GM23248 (cell line): Measurements from ENCODE around the gene CLK2. TPM values are rescaled to one million over a fixed set of nuclear protein-coding genes. Genes with fewer than 3 reads are reported as not detected.
"Not testable (repeated sequence)": the region's sequence is repeated elsewhere in the genome, so short reads cannot be mapped to it uniquely, and the experiment has no call there.

Experiments
- DNase-seq: peaks from one replicate; pipeline ENCODE4 v3.0.0-alpha.2; 2015
- H2AFZ ChIP-seq: fragments of 200-600 bp; sonication (generic); 2 replicates; pipeline ENCODE4 v1.6.1; 2016; ENCODE audit warnings: antibody characterized with exemption
- H3F3A ChIP-seq: fragments of 200-600 bp; sonication (generic); 2 replicates; pipeline ENCODE4 v1.6.1; 2016; ENCODE audit warnings: mild to moderate bottlenecking, antibody characterized with exemption, mixed run types; ENCODE audit not compliant: insufficient read depth
- H3K27ac ChIP-seq: fragments of 200-600 bp; sonication (generic); 2 replicates; pipeline ENCODE4 v1.5.1; 2016; ENCODE audit warnings: mild to moderate bottlenecking
- H3K27me3 ChIP-seq: fragments of 200-600 bp; sonication (generic); replicated peaks from 2 replicates; pipeline ENCODE4 v1.6.1; 2016; ENCODE audit warnings: mild to moderate bottlenecking; ENCODE audit not compliant: insufficient read depth
- H3K36me3 ChIP-seq: fragments of 200-600 bp; sonication (generic); 2 replicates; pipeline ENCODE4 v1.6.1; 2016; ENCODE audit warnings: low read depth, mild to moderate bottlenecking
- H3K4me1 ChIP-seq: fragments of 200-600 bp; sonication (generic); 2 replicates; pipeline ENCODE4 v1.6.1; 2016; ENCODE audit warnings: mild to moderate bottlenecking; ENCODE audit not compliant: insufficient read depth
- H3K4me2 ChIP-seq: fragments of 200-600 bp; sonication (generic); one replicate; pipeline ENCODE4 v1.6.1; 2016; ENCODE audit warnings: mild to moderate bottlenecking; ENCODE audit not compliant: unreplicated experiment
- H3K4me3 ChIP-seq: fragments of 200-600 bp; sonication (generic); 2 replicates; pipeline ENCODE4 v1.5.1; 2016; ENCODE audit warnings: mild to moderate bottlenecking
- H3K79me2 ChIP-seq: fragments of 200-600 bp; sonication (generic); 2 replicates; pipeline ENCODE4 v1.6.1; 2016; ENCODE audit warnings: mild to moderate bottlenecking; ENCODE audit not compliant: insufficient read depth
- H3K9ac ChIP-seq: fragments of 200-600 bp; sonication (generic); 2 replicates; pipeline ENCODE4 v1.6.1; 2016; ENCODE audit warnings: mild to moderate bottlenecking
- H3K9me2 ChIP-seq: fragments of 200-600 bp; sonication (generic); 2 replicates; pipeline ENCODE4 v1.6.1; 2016; ENCODE audit warnings: mixed run types, mild to moderate bottlenecking, moderate library complexity; ENCODE audit not compliant: insufficient read depth
- H3K9me3 ChIP-seq: fragments of 200-600 bp; sonication (generic); one replicate; pipeline ENCODE4 v1.6.1; 2017; ENCODE audit warnings: low read depth
- H4K20me1 ChIP-seq: fragments of 200-600 bp; sonication (generic); 2 replicates; pipeline ENCODE4 v1.6.0; 2016; ENCODE audit not compliant: insufficient read depth
- EZH2 ChIP-seq: fragments of 200-600 bp; sonication (generic); IDR thresholded peaks from 2 replicates; pipeline ENCODE4 v1.6.1; 2018; ENCODE audit warnings: antibody characterized with exemption, mild to moderate bottlenecking; ENCODE audit not compliant: insufficient read depth, poor library complexity, severe bottlenecking
- EZH2phosphoT487 ChIP-seq: fragments of 200-600 bp; sonication (generic); IDR thresholded peaks from 2 replicates; pipeline ENCODE4 v1.6.1; 2018; ENCODE audit warnings: antibody characterized with exemption, moderate library complexity, mild to moderate bottlenecking, low read depth; ENCODE audit not compliant: insufficient read depth
- WGBS, 2 experiments: methylation state at CpG; one replicate each; pipeline ENCODE4 v1.1.6; 2015 to 2017; ENCODE audit warnings: low lambda C conversion rate in 2 of 2, low coverage in 1 of 2; ENCODE audit errors: missing lambda C conversion rate in 2 of 2; 5-methylcytosine and 5-hydroxymethylcytosine counted together
- in situ Hi-C: fragments of 300-500 bp; cut with MboI; formaldehyde crosslinking; loops from 2 replicates; pipeline ENCODE4 v1.15.0; 2020
- polyA plus RNA-seq: library from polyadenylated mRNA; unstranded; fragments of >200 nt; fragmentation: Nextera tagmentation; extraction: Ambion mirVana; gene quantifications from 2 replicates; pipeline ENCODE4 v1.2.1, GENCODE V29; 2016
- total RNA-seq: library from RNA; depleted of rRNA; stranded (reverse); fragments of >200 nt; shearing (Covaris generic); gene quantifications from 2 replicates; pipeline ENCODE4 v1.2.3, GENCODE V29; 2014

Gene CLK2
- total and polyA plus RNA-seq, 2 experiments from 2014 or later: 10.4 to 16.8 TPM

- in situ Hi-C loops: no loop called here
- Histone ChIP-seq H3K27me3 (no peaks in the 10 kb centered on the region), H3K4me1 (peaks cover 44% of the 10 kb centered on the region), H3K9ac (peak overlapping the region; percentile 76), H3K9me2 (no peaks in the 10 kb centered on the region), H3K36me3 (no peaks in the 10 kb centered on the region), H3K9me3 (no peaks in the 10 kb centered on the region), H3K4me2 (peak overlapping the region; percentile 81), H3K4me3 (peak overlapping the region; percentile 91), H3F3A (peaks cover 29% of the 10 kb centered on the region), H2AFZ (peak overlapping the region; percentile 91), H3K79me2 (peaks cover 27% of the 10 kb centered on the region), H4K20me1 (no peaks in the 10 kb centered on the region), H3K27ac (peak overlapping the region; percentile 58)
- no peak for DNase-seq
- 54 to 58% methylated on average over 9 of the region's 9 CpGs for WGBS, 2 experiments
- TF ChIP-seq EZH2 (no peak), EZH2phosphoT487 (no peak)
Measured at GRCh38 chr1:155228096-155228427, 45.2 kb downstream of the CLK2 start.

- H2AFZ ChIP-seq: peak overlapping the region; percentile 91
- no peaks in the 10 kb centered on the region for H4K20me1 ChIP-seq
- H3K4me2 ChIP-seq: peak overlapping the region; percentile 93
- peaks cover 29% of the 10 kb centered on the region for H3F3A ChIP-seq
- H3K9ac ChIP-seq: peak overlapping the region; percentile 89
- H3K9me3 ChIP-seq: no peaks in the 10 kb centered on the region
- H3K4me1 ChIP-seq: peaks cover 42% of the 10 kb centered on the region
- TF ChIP-seq EZH2 (no peak), EZH2phosphoT487 (no peak)
- peak; percentile 99 for DNase-seq
- H3K27ac ChIP-seq: peak overlapping the region; percentile 84
- H3K79me2 ChIP-seq: peaks cover 29% of the 10 kb centered on the region
- peak overlapping the region; percentile 91 for H3K4me3 ChIP-seq
- in situ Hi-C loops: no loop called here
- no peaks in the 10 kb centered on the region for H3K27me3 ChIP-seq
- H3K36me3 ChIP-seq: no peaks in the 10 kb centered on the region
- H3K9me2 ChIP-seq: no peaks in the 10 kb centered on the region
- WGBS, 2 experiments: 2 to 4% methylated on average over 35 to 42 of the region's 42 CpGs
Measured at GRCh38 chr1:155227261-155228095, 45.8 kb downstream of the CLK2 start.

- Histone ChIP-seq H3K9ac (peak overlapping the region; percentile 89), H3K9me3 (no peaks in the 10 kb centered on the region), H3K79me2 (peaks cover 29% of the 10 kb centered on the region), H2AFZ (peak overlapping the region; percentile 85), H3K4me2 (peak overlapping the region; percentile 93), H3K9me2 (no peaks in the 10 kb centered on the region), H3K4me3 (peak overlapping the region; percentile 91), H3K27ac (peak overlapping the region; percentile 84), H3K4me1 (peaks cover 36% of the 10 kb centered on the region), H3K27me3 (no peaks in the 10 kb centered on the region), H4K20me1 (no peaks in the 10 kb centered on the region), H3K36me3 (no peaks in the 10 kb centered on the region), H3F3A (peaks cover 29% of the 10 kb centered on the region)
- WGBS, 2 experiments: 0 to 1% methylated on average over 19 of the region's 19 CpGs
- peak; percentile 77 for DNase-seq
- TF ChIP-seq EZH2phosphoT487 (no peak), EZH2 (no peak)
- in situ Hi-C loops: no loop called here
Measured at GRCh38 chr1:155226910-155227260, 46.4 kb downstream of the CLK2 start.

- H3K4me1 ChIP-seq: peaks cover 30% of the 10 kb centered on the region
- no peak for TF ChIP-seq EZH2phosphoT487
- no peak for TF ChIP-seq EZH2
- H3K27me3 ChIP-seq: no peaks in the 10 kb centered on the region
- in situ Hi-C loops: no loop called here
- no peaks in the 10 kb centered on the region for H3K36me3 ChIP-seq
- DNase-seq: peak; percentile 84
- peaks cover 29% of the 10 kb centered on the region for H3F3A ChIP-seq
- peak overlapping the region; percentile 93 for H3K4me2 ChIP-seq
- peak overlapping the region; percentile 91 for H3K4me3 ChIP-seq
- WGBS, 2 experiments: 1 to 3% methylated on average over 7 of the region's 7 CpGs
- peak overlapping the region; percentile 89 for H3K9ac ChIP-seq
- no peaks in the 10 kb centered on the region for H4K20me1 ChIP-seq
- no peaks in the 10 kb centered on the region for H3K9me2 ChIP-seq
- H3K79me2 ChIP-seq: peaks cover 29% of the 10 kb centered on the region
- peak overlapping the region; percentile 85 for H2AFZ ChIP-seq
- H3K9me3 ChIP-seq: no peaks in the 10 kb centered on the region
- H3K27ac ChIP-seq: peak overlapping the region; percentile 84
Measured at GRCh38 chr1:155226188-155226909, 47.0 kb downstream of the CLK2 start.

GRCh38 chr1:155225404-155225759, 47.9 kb downstream of the CLK2 start:
- Histone ChIP-seq H3F3A (peaks cover 31% of the 10 kb centered on the region), H3K79me2 (peaks cover 29% of the 10 kb centered on the region), H3K27ac (peak overlapping the region; percentile 84), H3K9ac (peak overlapping the region; percentile 89; the same call in 1 of the 2 replicates), H3K4me3 (peak overlapping the region; percentile 91; the same call in 1 of the 2 replicates), H3K4me2 (peak overlapping the region; percentile 93), H3K4me1 (peaks cover 30% of the 10 kb centered on the region)
- H3K27me3 ChIP-seq, H3K9me3 ChIP-seq, H3K9me2 ChIP-seq, H4K20me1 ChIP-seq, H2AFZ ChIP-seq, DNase-seq, in situ Hi-C loops, H3K36me3 ChIP-seq: not testable (repeated sequence)
- 93 to 98% methylated on average over 8 of the region's 8 CpGs for WGBS, 2 experiments
